Measurements from ENCODE around the gene FBF1. TPM values are rescaled to one million over a fixed set of nuclear protein-coding genes. Genes with fewer than 3 reads are reported as not detected.

Gene FBF1
- polyA plus RNA-seq, 1 donor (not counting 4 experiments of a cell fraction or from before 2014, with no cell fraction given): 4.3 TPM

GRCh38 chr17:75933808-75934207, 7.0 kb downstream of the FBF1 start:
- dilution Hi-C loops (cut with MboI; ENCODE audit: extremely low pct_ligation_motif_present, low sequenced_read_pairs): no loop called here
- H3K79me2 ChIP-seq (ENCODE audit: control insufficient read depth, insufficient read depth, low read length): no peaks in the 10 kb centered on the region
- no peak overlapping the region for H2AFZ ChIP-seq (ENCODE audit: control insufficient read depth, low read length)
- no peaks in the 10 kb centered on the region for H3K36me3 ChIP-seq (ENCODE audit: control insufficient read depth in 2 of 2, extremely low read depth in 1 of 2, insufficient read depth in 2 of 2, low read length in 2 of 2)
- DNase-seq (ENCODE audit: low read depth, low spot score): no peak
- no peaks in the 10 kb centered on the region for H3K4me1 ChIP-seq (ENCODE audit: control insufficient read depth, extremely low read depth, insufficient read depth, low read length)
- TF ChIP-seq EZH2 (IDR thresholded peaks at IDR 0.05; ENCODE audit: low read length): no peak
- TF ChIP-seq, protein P1, sequence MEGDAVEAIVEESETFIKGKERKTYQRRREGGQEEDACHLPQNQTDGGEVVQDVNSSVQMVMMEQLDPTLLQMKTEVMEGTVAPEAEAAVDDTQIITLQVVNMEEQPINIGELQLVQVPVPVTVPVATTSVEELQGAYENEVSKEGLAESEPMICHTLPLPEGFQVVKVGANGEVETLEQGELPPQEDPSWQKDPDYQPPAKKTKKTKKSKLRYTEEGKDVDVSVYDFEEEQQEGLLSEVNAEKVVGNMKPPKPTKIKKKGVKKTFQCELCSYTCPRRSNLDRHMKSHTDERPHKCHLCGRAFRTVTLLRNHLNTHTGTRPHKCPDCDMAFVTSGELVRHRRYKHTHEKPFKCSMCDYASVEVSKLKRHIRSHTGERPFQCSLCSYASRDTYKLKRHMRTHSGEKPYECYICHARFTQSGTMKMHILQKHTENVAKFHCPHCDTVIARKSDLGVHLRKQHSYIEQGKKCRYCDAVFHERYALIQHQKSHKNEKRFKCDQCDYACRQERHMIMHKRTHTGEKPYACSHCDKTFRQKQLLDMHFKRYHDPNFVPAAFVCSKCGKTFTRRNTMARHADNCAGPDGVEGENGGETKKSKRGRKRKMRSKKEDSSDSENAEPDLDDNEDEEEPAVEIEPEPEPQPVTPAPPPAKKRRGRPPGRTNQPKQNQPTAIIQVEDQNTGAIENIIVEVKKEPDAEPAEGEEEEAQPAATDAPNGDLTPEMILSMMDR (optimal IDR thresholded peaks at IDR 0.05 in 1 of 3, IDR thresholded peaks at IDR 0.05 in 1 of 3, conservative IDR thresholded peaks at IDR 0.05 in 1 of 3; ENCODE audit: extremely low read depth in 1 of 3, insufficient read depth in 2 of 3, low read length in 3 of 3): no peak
- no peaks in the 10 kb centered on the region for H3K9me1 ChIP-seq (ENCODE audit: control insufficient read depth, extremely low read depth, insufficient read depth, low read length)
- no peak overlapping the region for H3K27ac ChIP-seq (ENCODE audit: control insufficient read depth, insufficient read depth, low read length)
- H3K9ac ChIP-seq (ENCODE audit: control insufficient read depth, extremely low read depth, insufficient read depth, low read length): no peak overlapping the region
- no peak overlapping the region for H3K4me3 ChIP-seq (ENCODE audit: control insufficient read depth in 2 of 3, extremely low read depth in 1 of 3, insufficient read depth in 2 of 3, low read depth in 1 of 3, low read length in 3 of 3)
- H3K27me3 ChIP-seq (ENCODE audit: control insufficient read depth, extremely low read depth, insufficient read depth, low read length): no peaks in the 10 kb centered on the region
- no peaks in the 10 kb centered on the region for H4K20me1 ChIP-seq (ENCODE audit: control insufficient read depth, extremely low read depth, insufficient read depth, low read length)
- H3K9me3 ChIP-seq (ENCODE audit: control insufficient read depth, low read depth, low read length): no peaks in the 10 kb centered on the region
- FAIRE-seq: no peak
- H3K4me2 ChIP-seq (ENCODE audit: control insufficient read depth, extremely low read depth, insufficient read depth, low read depth, low read length): no peak overlapping the region

DNA sequence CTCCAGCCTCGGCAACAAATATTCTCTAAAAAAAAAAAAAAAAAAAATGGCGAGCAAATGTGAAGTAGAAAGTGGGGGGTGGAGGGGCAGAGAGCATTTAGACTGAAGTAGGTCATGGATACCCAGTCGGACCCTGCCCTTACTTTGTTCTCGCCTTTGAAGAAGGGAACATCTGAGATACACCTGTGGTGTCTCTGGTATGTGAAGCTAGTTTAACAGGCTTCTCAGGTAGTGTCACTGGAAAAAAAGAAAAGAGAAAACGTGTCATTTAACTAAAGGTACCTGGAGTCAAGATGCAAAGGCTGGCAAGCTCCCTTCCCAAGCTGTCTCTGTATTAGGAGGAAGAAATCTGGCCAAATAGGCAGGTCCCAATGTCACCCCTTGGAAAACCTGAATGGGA, 8.0 kb downstream of the FBF1 start:
- no peaks in the 10 kb centered on the region for H3K9me1 ChIP-seq (ENCODE audit: control insufficient read depth, extremely low read depth, insufficient read depth, low read length)
- H3K27ac ChIP-seq (ENCODE audit: control insufficient read depth, insufficient read depth, low read length): no peak overlapping the region
- H3K4me2 ChIP-seq (ENCODE audit: control insufficient read depth, extremely low read depth, insufficient read depth, low read depth, low read length): no peak overlapping the region
- H3K9me3 ChIP-seq (ENCODE audit: control insufficient read depth, low read depth, low read length): no peaks in the 10 kb centered on the region
- H3K36me3 ChIP-seq (ENCODE audit: control insufficient read depth in 2 of 2, extremely low read depth in 1 of 2, insufficient read depth in 2 of 2, low read length in 2 of 2): no peaks in the 10 kb centered on the region
- no peaks in the 10 kb centered on the region for H4K20me1 ChIP-seq (ENCODE audit: control insufficient read depth, extremely low read depth, insufficient read depth, low read length)
- dilution Hi-C loops (cut with MboI; ENCODE audit: extremely low pct_ligation_motif_present, low sequenced_read_pairs): no loop called here
- H3K79me2 ChIP-seq (ENCODE audit: control insufficient read depth, insufficient read depth, low read length): no peaks in the 10 kb centered on the region
- H3K4me3 ChIP-seq (ENCODE audit: control insufficient read depth in 2 of 3, extremely low read depth in 1 of 3, insufficient read depth in 2 of 3, low read depth in 1 of 3, low read length in 3 of 3): no peak overlapping the region
- no peak for TF ChIP-seq EZH2 (IDR thresholded peaks at IDR 0.05; ENCODE audit: low read length)
- TF ChIP-seq, protein P1 (optimal IDR thresholded peaks at IDR 0.05 in 1 of 3, IDR thresholded peaks at IDR 0.05 in 1 of 3, conservative IDR thresholded peaks at IDR 0.05 in 1 of 3; ENCODE audit: extremely low read depth in 1 of 3, insufficient read depth in 2 of 3, low read length in 3 of 3): no peak
- no peak overlapping the region for H3K9ac ChIP-seq (ENCODE audit: control insufficient read depth, extremely low read depth, insufficient read depth, low read length)
- FAIRE-seq: no peak
- DNase-seq (ENCODE audit: low read depth, low spot score): no peak
- no peak overlapping the region for H2AFZ ChIP-seq (ENCODE audit: control insufficient read depth, low read length)
- H3K27me3 ChIP-seq (ENCODE audit: control insufficient read depth, extremely low read depth, insufficient read depth, low read length): no peaks in the 10 kb centered on the region
- H3K4me1 ChIP-seq (ENCODE audit: control insufficient read depth, extremely low read depth, insufficient read depth, low read length): peaks cover 3% of the 10 kb centered on the region

Measured in keratinocyte (primary cell).